Activated CD4-positive, alpha-beta T cell treated with anti-CD3 and anti-CD28 coated beads for 48 hours (primary cell): ENCODE measurements around the gene LHX4.

Experiments
- DNase-seq: peaks from one replicate; pipeline ENCODE4 v3.0.0-alpha.2; 2020

The LHX4 gene

DNA sequence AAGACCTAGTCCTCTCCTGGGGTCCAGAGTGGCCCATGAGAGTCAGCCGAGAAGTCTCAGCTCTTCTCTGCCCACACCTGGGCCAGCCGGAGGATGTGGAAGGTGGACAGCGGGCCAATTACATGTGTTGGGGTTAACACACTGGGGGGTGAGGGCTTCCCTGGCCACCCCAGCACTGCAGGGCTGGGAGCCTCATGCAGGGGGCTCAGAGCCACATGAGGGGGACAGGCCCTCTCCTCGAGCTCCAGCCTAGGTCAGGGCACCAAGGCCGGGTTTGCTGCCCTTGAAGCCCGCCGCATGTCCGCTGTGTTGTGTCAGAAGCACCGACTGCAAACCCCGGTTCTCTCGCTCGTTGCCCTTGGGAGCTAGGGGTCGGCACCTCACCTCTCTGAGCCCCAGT lies 30.5 kb downstream of the LHX4 start:
- no peak for DNase-seq

DNA sequence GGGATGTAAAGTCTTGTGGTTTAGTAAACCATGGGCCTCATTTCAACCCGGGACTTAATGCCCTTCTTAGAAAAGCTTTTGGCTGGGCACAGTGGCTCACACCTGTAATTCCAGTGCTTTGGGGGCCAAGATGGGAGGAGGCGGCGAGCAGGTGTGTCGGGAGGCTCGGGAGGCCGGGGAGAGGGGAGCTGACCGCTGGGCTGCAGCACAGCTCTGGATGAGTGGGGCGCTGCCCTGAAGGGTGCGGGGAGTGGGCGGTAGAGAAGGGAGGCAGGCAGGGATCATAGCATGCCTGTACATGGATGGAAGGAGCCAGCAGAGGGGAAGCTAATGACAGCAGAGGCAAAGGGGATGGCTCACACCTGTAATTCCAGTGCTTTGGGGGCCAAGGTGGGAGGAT lies 31.0 kb downstream of the LHX4 start:
- no peak for DNase-seq

DNA sequence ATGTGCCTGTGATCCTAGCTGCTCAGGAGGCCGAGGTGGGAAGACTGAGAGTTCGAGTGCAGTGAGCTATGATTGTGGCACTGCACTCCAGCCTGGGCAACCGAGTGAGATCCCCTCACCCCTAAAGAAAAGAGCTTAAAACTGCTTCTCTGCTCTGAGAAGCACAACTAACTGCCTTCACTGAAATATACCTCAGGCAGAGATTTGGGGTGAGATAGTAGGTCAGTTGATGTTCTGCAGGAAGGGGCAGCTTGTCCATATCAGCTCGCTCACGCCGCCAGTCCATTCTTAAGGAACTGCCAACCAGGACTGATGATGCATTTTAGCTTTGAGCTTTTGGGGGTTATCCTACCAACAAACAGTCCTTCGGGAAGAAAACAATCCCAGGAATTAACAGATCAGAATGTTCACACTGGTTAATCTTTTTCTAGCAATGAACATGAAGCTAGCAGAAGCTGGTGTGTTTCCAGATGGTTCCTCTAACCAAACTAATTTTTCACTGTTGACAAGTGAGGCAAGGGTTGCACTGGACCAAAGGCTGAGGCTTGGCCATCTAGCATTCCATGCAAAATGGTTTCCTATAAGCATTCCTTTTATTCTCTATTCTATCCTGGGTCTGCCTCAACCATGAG lies 31.6 kb downstream of the LHX4 start:
- DNase-seq: no peak

DNA sequence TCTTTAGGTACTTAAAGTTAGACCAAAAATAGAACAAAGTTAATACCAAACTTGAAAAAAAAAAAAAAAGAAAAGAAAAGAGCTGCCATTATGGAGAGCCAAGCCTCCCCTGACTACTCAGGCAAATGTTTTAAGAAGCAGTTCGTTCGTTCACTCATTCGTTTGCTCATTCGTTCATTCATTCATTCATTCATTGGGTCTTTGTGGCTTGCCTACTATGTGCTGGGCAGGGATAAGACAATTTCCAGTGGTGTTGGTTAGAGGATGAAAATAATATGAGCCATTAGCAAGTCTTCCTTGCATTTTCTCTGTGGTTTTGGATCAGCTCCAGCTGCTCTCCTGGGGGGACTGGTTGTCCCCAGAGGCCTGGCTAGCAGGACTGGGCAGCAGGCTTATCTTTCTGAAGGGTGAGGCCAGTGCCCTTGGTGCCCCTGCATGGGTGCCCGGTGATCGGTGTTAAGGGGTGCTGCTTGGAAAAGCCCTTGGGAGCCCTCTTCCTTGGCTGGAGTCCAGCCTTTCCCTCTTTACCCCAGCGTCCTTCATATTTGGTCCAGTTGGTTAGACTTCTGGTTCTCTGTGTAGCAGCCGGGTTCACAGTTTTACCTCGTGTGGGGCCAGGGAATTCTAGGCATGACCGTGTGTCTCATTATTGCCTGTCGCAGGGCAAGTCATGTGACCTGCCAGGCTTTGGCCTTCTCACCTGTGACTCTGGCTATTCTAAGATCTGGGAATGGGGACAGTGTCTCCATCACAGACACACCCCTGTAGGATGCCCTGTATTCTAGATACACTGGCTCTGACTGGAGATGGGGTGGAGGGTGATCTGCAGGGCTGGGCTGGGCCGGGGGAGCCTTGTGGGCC lies 32.8 kb downstream of the LHX4 start:
- no peak for DNase-seq

DNA sequence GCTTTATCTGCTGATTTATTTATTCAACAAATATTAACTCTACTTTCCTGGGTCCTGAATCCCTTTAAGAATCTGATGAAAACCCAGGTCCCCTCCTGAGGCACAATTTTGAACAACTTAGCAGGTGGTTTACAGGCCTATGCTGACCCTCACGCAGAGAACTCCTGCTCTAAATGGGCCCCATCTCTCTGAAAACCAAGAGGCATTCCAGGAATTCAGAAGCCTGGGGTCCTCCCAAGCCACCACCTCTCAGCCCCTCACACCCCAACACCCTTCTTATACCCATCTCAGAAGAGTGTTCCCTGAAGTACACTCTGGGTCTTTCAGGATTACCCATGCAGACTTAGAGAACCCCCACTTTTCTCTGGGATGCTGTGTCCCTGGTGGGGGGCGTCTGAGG lies 34.5 kb downstream of the LHX4 start:
- DNase-seq: no peak

DNA sequence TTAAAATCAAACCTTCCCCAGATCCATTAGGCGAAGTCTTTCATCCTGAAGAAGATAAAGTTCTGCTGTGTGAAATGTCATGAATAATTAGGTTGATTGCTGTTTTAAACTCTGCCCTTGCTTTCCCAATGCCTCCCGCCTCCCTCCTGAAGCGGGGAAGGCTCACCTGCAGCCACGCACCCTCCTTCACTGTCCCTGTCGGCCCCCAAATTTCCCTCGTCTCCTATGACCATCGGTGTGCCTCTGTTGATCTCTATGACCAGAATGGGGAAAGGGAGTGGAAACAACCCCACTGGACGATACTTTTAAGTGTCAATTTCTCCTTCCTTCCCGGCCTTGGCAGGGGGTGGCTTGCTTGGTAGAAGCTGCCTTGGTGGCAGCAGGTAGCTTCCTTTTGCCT lies 35.1 kb downstream of the LHX4 start:
- DNase-seq: no peak

DNA sequence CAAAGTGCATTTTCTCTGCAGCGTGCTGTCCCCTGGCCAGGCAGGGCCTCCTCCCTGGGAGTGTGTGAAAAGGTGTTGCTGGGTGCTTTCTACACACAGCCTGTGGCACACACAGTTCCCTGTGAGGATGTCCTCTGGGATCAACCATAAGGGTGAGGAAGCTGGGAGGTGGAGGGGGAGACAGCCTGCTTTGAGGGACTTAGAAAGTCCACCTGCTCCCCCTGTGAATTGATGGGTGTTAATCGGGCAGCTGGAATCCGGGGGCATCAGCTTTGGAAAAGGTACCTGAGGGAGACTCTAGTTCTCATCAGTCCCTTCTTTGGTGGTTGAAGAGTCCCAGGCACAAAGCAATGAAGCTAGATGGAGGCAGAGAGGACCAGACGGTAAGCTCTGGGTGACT lies 35.8 kb downstream of the LHX4 start:
- no peak for DNase-seq

DNA sequence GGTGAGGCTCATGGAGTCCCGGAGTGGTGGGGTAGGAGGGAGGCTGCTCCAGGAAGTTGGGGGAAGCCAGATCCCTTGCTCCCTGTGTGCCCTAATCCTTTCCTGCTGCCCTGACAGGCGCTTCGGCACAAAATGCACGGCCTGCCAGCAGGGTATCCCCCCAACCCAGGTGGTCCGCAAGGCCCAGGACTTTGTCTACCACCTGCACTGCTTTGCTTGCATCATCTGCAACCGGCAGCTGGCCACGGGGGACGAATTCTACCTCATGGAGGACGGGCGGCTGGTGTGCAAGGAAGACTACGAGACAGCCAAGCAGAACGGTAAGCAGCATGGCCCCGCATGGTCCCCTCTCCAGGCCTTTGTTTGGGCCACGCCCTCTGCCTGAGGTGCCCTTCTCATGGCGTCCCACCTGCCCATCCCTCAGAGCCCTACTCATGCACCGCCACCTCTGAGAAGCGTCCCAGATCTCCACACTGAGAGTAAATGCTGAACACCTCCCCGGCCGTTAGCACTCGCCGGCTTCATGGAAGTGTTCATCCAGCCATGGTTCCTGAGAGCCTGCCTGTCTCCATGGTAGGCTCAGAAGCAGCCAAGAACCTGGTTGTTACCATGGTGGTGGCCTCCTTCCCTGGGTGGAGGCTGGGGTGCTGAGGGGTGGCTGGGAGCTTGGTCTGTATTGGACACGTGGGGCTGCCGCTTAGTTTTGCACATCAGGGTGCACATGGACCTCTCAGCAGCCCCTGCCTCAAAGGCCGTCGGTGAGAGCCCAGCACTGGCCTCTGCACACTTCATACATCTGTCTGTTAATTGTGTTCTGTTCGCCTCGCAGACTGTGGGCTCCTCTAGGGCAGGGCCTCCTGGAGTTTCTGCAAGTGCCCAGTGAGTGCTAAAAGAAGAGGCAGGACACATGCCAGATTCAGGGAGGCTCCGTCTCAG lies 36.5 kb downstream of the LHX4 start:
- DNase-seq: no peak

DNA sequence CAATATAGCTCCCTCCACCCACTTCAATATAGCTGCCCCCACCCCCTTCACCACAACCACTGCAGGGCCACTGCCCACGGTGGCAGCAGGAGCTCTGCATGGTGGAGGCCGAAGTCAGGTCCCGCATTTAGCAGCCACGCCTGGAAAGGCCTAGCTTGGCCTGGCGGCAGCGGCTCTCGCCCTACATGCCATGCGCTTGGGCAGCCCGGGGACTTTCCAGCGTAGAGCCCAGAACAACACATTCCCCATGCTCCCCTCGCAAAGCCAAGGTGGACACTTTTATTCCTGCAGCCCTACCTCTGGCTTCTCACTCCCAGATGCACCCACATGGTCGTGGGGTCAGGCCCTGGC lies 37.1 kb downstream of the LHX4 start:
- no peak for DNase-seq

DNA sequence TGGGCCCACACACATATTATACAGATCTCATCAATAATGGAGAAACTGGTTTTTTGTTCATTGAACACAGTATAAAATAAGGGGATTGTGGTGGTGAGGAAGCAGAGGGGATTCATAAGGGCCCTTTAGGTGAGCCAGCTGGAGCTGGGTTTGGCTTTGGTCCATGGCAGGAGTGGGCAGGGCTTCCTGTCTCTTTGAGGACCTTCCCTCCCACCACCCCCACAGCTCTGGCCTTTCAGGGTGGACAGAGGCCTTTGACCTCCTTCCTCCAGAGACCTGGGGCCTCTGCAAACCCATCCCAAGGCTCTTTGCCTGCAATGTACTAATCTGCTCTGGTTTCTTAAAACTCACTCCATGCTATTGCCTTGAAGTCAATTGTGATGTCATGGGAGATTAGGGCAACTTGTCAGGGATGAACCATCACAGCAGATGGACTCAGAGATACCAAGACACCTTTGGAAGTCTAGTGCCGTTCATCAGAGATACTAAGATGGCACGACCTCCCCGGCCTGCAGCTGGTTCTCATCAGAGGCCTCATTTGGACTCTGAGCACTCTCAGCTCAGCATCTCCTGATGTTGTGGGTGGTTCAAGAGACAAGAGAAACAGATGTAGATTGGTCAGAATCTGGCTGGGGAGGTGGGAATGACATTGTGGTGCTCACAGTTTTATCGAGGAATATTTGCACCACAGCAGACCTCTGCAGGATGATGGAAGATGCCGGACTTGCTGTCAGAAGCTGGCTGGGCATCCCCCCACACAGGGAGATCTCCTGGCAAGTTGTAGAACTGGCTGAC lies 37.9 kb downstream of the LHX4 start:
- DNase-seq: no peak

DNA sequence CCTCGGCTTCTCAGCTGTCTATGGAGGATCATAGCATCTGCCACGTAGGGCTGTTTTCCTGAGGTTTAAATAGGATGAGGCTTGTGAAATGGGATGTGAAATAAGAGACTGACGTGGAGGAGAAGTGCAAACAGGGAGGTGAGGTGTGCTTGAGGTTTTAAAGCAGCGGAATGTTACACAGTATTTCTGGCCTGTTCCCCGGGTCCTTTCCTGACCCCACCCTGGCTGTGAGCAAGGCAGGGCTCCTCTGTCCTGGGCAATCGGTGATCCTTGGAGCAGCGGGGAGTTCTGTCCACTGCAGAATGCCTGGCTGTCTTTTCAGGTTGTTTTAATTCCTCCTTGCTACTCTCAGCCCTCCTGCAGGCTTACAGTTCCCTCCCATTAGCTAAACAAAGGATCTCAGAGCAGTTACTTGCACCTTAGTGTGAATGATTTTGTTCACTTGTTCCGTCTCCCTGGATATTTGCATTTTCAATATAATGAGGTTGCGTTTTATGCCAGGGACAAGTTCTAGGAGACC lies 38.6 kb downstream of the LHX4 start:
- DNase-seq: no peak

DNA sequence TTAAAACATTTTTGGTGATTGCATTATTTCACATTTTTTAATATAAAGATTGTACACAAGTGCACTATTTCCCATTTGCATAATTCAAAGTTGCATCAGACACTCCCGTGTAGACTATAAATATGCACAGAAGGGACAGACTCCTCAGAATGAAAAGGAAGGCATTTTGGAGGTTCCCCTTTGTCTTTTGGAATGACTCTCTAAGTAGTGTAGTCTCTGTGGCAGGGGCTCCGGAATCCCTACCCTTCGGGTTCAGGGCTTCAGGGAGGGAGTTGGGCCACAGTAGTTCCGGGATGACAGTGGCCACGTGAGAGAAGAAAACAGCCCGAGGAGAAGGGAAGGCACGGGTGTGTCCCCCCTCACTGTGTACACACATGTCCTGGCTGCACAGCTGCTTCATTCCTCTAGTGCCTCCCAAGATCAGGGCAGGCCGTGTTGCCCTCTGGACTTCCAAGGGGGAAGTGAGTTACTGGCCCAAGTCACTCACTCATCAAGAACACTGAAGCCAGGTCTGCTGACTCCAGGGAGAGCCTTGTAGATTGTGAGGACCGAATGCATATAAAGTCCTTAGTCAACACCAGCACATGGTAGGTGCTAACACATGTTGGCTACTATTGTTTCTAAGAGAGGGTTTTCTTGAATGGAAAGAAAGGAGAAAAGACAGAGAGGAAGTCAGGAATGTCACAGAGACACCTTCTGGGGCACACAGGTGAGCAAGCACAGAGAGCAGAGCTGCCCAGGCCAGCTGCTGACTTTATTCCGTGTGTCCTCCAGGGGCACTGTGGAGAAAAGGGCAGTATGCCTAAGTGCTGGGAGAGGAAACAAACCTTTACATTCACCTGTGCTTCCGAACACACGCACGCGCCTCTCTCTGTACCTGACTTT lies 39.8 kb downstream of the LHX4 start:
- DNase-seq: no peak

DNA sequence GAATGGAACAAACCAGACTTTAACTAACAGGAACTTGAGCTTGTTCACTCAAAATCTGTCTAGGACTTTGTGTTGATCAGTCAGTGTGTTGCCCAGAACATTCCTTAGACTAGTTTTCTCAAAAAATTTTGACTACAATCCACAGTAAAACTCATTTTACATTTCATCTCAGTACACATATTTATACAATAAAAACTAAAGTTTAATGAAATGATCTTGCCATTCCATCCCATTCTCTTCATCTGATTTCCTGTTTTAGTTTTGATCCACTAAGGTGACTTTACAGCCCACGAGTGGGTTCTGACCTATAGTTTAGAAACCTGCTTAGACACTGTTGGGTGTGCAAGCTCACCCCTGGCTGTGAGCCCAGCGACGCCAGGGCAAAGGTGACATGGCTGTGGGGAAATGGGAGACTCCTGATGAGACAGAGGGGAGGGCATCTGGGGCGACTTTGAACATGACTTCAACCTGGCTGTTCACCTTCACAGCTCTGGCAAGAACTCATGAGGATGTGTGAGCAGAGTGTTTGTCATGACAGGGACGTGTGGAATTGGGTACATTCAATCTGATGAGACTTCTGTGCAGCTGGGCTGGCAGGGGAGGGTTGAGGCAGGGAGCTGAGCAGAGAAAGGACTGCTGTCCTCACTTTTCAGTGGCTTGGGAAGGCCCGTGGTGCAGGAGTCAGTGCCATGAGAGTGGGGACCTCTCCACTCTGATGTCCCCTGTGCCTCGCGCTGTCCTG lies 40.6 kb downstream of the LHX4 start:
- DNase-seq: no peak

DNA sequence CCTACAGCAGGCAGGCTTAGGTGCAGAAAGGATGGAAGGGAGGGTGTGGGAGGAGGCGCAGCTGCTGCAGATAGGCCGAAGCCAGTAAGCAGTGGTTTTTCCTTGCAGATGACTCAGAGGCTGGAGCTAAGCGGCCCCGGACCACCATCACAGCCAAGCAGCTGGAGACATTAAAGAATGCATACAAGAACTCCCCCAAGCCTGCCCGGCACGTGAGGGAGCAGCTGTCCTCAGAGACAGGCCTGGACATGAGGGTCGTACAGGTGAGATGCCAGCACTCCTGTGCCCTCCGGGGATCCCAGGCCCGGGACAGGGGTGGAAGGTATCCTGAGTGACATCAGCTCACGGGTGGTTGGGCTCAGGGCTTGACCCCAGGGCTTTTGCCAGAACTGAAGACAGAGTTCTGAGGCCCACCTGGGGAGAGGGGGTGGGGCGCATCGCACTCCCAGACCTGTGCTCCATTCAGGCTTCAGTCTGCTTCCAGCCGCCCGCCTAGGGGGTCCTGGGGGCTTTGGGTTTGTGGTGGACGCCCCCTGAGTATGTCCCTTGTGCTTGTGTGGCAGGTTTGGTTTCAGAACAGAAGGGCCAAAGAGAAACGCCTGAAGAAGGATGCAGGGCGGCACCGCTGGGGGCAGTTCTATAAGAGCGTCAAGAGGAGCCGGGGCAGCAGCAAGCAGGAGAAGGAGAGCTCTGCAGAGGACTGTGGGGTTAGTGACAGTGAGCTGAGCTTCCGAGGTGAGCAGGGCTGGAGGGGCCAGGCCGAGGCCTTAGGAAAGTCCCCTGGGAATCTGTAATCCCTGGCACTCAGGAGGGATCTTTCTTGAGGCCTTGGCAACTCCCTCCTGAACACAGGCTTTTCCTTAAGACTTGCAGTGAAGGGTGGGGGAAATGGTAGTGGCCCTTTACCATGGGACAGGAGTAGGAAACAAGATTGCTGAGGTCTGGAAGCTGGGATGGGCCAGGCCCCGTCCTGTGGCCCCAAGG lies 41.5 kb downstream of the LHX4 start:
- no peak for DNase-seq

DNA sequence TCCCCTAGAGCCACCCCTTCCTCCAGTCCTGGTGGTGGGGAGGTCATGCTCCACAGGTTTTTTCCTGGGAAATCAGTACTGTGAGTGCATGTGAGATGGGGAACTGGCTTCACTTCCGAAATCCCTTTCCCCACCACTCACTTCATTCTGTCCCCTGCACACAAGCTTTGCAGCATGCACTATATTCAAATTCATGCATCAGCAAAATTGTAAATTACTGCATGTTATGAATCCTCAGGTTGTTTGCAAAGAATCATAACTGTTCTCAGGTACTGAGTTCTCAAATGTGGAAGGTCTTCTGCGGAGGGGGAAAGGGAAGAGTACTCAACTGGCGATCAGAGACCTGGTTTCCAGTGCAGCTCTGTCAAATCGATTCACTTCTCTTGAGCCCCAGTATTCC lies 42.3 kb downstream of the LHX4 start:
- no peak for DNase-seq

DNA sequence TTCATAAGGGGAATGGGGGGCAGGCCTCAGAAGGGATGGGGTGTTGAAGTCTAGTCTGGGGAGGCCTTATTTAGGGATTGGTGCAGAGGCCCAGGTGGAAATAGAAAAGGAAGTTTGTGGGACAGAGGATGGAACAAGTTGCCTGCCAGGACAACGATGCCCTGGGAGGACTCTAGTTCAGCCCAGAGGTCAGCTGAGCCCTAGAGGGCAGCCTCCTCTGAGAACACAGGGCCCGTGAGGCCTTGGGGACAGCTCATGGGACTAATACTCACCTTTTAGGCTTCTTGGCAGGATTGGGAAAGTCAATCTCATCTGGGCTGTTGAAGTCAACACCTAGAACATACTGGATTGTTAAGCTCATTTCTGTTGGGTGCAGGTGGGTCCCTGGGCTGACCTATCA lies 43.0 kb downstream of the LHX4 start:
- DNase-seq: no peak

DNA sequence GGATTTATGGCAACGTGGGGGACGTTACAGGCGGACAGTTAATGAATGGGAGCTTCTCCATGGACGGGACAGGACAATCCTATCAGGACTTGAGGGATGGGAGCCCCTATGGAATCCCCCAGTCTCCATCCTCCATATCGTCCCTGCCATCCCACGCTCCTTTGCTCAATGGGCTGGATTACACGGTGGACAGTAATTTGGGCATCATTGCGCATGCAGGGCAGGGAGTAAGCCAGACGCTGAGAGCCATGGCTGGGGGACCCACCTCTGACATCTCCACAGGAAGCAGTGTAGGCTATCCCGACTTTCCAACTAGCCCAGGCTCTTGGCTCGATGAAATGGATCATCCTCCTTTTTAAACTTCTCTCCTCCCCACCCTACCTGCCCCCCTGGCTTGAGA lies 44.2 kb downstream of the LHX4 start:
- DNase-seq: no peak

DNA sequence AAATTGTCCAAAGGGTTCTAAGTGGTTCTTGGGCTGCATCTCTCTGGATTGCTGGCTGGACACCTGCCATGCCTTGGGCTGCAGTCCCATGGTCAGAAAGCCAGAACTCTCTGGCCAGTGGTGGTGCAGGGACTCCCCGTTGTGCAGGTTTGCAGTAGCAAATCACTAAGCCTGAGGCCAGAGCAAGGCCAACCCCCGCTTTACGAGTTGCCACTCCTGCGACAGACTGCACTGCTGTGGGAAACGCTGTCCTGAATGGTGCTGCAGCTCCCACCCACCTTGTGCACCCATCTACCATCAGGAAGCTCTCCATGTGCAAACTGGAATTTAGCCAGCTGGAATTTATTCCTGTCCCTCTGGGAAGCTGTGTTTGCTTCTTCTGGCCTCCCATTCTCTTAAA lies 45.7 kb downstream of the LHX4 start:
- DNase-seq: no peak

DNA sequence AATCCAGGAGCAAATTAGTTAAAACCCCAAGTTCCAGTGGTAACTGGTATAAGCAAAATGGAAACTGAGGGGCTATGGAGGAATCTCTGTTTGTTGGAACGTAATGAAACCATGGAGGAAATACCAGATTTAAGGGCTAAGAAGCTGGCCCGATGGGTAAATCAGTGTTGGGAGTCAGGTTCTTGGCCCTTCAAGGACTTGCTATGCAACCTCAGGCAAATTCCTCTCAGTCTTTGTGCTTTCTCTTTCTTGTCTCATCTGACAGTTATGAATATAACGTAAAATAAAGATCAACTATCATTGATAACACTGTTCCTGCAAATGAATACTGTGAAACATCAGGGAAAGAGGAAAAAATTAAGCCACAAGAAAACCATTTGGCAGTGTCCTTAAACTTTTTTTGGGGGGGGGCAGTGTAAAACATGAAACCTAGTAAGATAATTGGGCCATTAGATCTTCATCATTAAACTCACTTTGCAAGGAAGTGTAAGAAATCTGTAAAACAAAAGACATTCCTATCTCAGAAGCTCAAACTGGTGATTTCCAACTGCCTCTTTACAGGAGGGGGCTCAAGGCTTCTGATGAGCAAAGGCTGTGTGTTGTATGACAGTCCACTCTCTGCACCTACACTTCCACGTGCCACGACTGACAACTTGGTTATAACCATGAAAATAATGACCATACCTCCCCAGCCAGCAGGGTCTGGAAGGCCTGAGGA lies 47.6 kb downstream of the LHX4 start:
- DNase-seq: no peak
